Natural killer cell (primary cell): ENCODE measurements around the gene CSMD2. TPM values are rescaled to one million over a fixed set of nuclear protein-coding genes. Genes with fewer than 3 reads are reported as not detected.

ENCODE experiments used
- ATAC-seq, 3 donors: fragments of 150-1000 bp in 2 of 3; fragments of 200-7000 bp in 1 of 3; cut with Tn5 transposase; 1 replicate in 1 of 3; 2 replicates in 2 of 3; pipeline ENCODE4 v1.10.0; 2021; ENCODE audit warnings: mild to moderate bottlenecking in 2 of 3, moderate library complexity in 2 of 3
- DNase-seq, 2 donors: peaks; one replicate each; pipeline versions ENCODE4 v3.0.0 to v3.0.0-alpha.2; 2013 to 2021; ENCODE audit warnings: mixed read lengths in 1 of 2
- H3K27ac ChIP-seq: one replicate; pipeline ENCODE4 v1.5.1; 2013; ENCODE audit warnings: mild to moderate bottlenecking, low read length
- H3K27me3 ChIP-seq: one replicate; pipeline ENCODE4 v1.6.1; 2013; ENCODE audit warnings: low read length; ENCODE audit not compliant: control insufficient read depth, insufficient read depth
- H3K36me3 ChIP-seq: one replicate; pipeline ENCODE4 v1.6.1; 2013; ENCODE audit warnings: low read length; ENCODE audit not compliant: control insufficient read depth, insufficient read depth
- H3K4me1 ChIP-seq: one replicate; pipeline ENCODE4 v1.6.1; 2013; ENCODE audit warnings: low read length; ENCODE audit not compliant: control insufficient read depth, insufficient read depth
- H3K4me3 ChIP-seq: one replicate; pipeline ENCODE4 v1.5.1; 2013; ENCODE audit warnings: low read length
- H3K9me3 ChIP-seq: one replicate; pipeline ENCODE4 v1.6.1; 2013; ENCODE audit warnings: low read length; ENCODE audit not compliant: control insufficient read depth, insufficient read depth
- H3K27ac Mint-ChIP-seq, 2 donors: one replicate each; pipeline ENCODE4 v1.8.0; 2022; ENCODE audit warnings: mild to moderate bottlenecking in 2 of 2, mixed read lengths in 2 of 2, moderate library complexity in 1 of 2
- H3K27me3 Mint-ChIP-seq, 2 donors: one replicate each; pipeline ENCODE4 v1.8.0; 2022; ENCODE audit warnings: low read depth in 2 of 2, mixed read lengths in 2 of 2
- H3K36me3 Mint-ChIP-seq: one replicate; pipeline ENCODE4 v1.8.0; 2022; ENCODE audit warnings: mixed read lengths
- H3K4me1 Mint-ChIP-seq, 2 donors: one replicate each; pipeline ENCODE4 v1.8.0; 2022; ENCODE audit warnings: mixed read lengths in 2 of 2
- H3K4me3 Mint-ChIP-seq: one replicate; pipeline ENCODE4 v1.8.0; 2022; ENCODE audit warnings: mild to moderate bottlenecking, moderate library complexity, mixed read lengths
- H3K9me3 Mint-ChIP-seq, 2 donors: one replicate each; pipeline ENCODE4 v1.8.0; 2022; ENCODE audit warnings: mixed read lengths in 2 of 2
- CTCF ChIP-seq: fragments of 200-600 bp; IDR thresholded peaks from one replicate; pipeline ENCODE4 v1.8.0; 2022; ENCODE audit warnings: antibody characterized with exemption
- WGBS: methylation state at CpG from one replicate; pipeline ENCODE4 v1.1.7; 2013; ENCODE audit warnings: missing lambda C conversion rate; ENCODE audit not compliant: insufficient coverage; 5-methylcytosine and 5-hydroxymethylcytosine counted together
- intact Hi-C: fragments of 100-400 bp; cut with micrococcal nuclease; formaldehyde crosslinking; loops from one replicate; pipeline ENCODE4 v1.14.2; 2022
- total RNA-seq, 4 donors: library from RNA; stranded (reverse); fragments of 120-200 nt in 1 of 4; gene quantifications; one replicate each; pipeline versions ENCODE4 v1.2.3 to v1.2.4, GENCODE V29; 2013 to 2022

Gene CSMD2
- total RNA-seq, 3 donors from 2014 or later (not counting 1 experiment from before 2014, with no cell fraction given): not detected

GRCh38 chr1:33949570-33949969 lies 215.5 kb downstream of the CSMD2 start:
- intact Hi-C loops: no loop called here
- H3K27ac Mint-ChIP-seq: no peak overlapping the region
- Histone ChIP-seq H3K27me3 (no peaks in the 10 kb centered on the region), H3K4me1 (no peaks in the 10 kb centered on the region), H3K36me3 (no peaks in the 10 kb centered on the region), H3K9me3 (no peaks in the 10 kb centered on the region), H3K4me3 (no peak overlapping the region), H3K27ac (no peak overlapping the region)
- no peaks in the 10 kb centered on the region for H3K36me3 Mint-ChIP-seq
- H3K4me1 Mint-ChIP-seq: no peaks in the 10 kb centered on the region
- TF ChIP-seq CTCF: no peak
- ATAC-seq (no peak), DNase-seq (no peak)
- WGBS: 83% methylated on average over 2 of the region's 2 CpGs
- no peaks in the 10 kb centered on the region for H3K9me3 Mint-ChIP-seq
- no peak overlapping the region for H3K4me3 Mint-ChIP-seq
- no peaks in the 10 kb centered on the region for H3K27me3 Mint-ChIP-seq

GRCh38 chr1:33948291-33948690 lies 216.7 kb downstream of the CSMD2 start:
- intact Hi-C loops: no loop called here
- Histone ChIP-seq H3K9me3 (no peaks in the 10 kb centered on the region), H3K27me3 (no peaks in the 10 kb centered on the region), H3K4me1 (no peaks in the 10 kb centered on the region), H3K4me3 (no peak overlapping the region), H3K27ac (no peak overlapping the region), H3K36me3 (no peaks in the 10 kb centered on the region)
- Mint-ChIP-seq H3K36me3 (no peaks in the 10 kb centered on the region), H3K4me1 (no peaks in the 10 kb centered on the region), H3K9me3 (no peaks in the 10 kb centered on the region), H3K4me3 (no peak overlapping the region), H3K27me3 (no peaks in the 10 kb centered on the region), H3K27ac (no peak overlapping the region)
- ATAC-seq (no peak), DNase-seq (no peak)
- TF ChIP-seq CTCF: no peak
- 90% methylated on average over 3 of the region's 3 CpGs for WGBS

- no peak for DNase-seq
- WGBS: 96% methylated on average over 2 of the region's 2 CpGs
- Histone ChIP-seq H3K4me1 (no peaks in the 10 kb centered on the region), H3K27ac (no peak overlapping the region), H3K4me3 (no peak overlapping the region), H3K9me3 (no peaks in the 10 kb centered on the region), H3K27me3 (no peaks in the 10 kb centered on the region), H3K36me3 (no peaks in the 10 kb centered on the region)
- Mint-ChIP-seq H3K27ac (no peak overlapping the region), H3K27me3 (no peaks in the 10 kb centered on the region), H3K4me1 (no peaks in the 10 kb centered on the region), H3K4me3 (no peak overlapping the region), H3K36me3 (no peaks in the 10 kb centered on the region), H3K9me3 (no peaks in the 10 kb centered on the region)
- intact Hi-C loops: no loop called here
- no peak for ATAC-seq
- TF ChIP-seq CTCF: no peak
These were observed 218.2 kb downstream of the CSMD2 start for GRCh38 chr1:33946836-33947235.

- H3K4me3 ChIP-seq: no peak overlapping the region
- H3K36me3 Mint-ChIP-seq: no peaks in the 10 kb centered on the region
- TF ChIP-seq CTCF: no peak
- H3K27me3 Mint-ChIP-seq: no peaks in the 10 kb centered on the region
- no peaks in the 10 kb centered on the region for H3K4me1 ChIP-seq
- no peaks in the 10 kb centered on the region for H3K36me3 ChIP-seq
- DNase-seq: no peak
- no peak overlapping the region for H3K4me3 Mint-ChIP-seq
- no peaks in the 10 kb centered on the region for H3K27me3 ChIP-seq
- no peak for ATAC-seq
- H3K9me3 Mint-ChIP-seq: no peaks in the 10 kb centered on the region
- no peak overlapping the region for H3K27ac ChIP-seq
- no CpG with 5 or more reads among the region's 1 CpG for WGBS
- no peaks in the 10 kb centered on the region for H3K9me3 ChIP-seq
- intact Hi-C loops: no loop called here
- H3K4me1 Mint-ChIP-seq: no peaks in the 10 kb centered on the region
- H3K27ac Mint-ChIP-seq: no peak overlapping the region
These were observed 220.2 kb downstream of the CSMD2 start for GRCh38 chr1:33944846-33945245.
